Heart left ventricle (tissue), 16 donors: ENCODE data around the gene PTBP3. TPM values are rescaled to one million over a fixed set of nuclear protein-coding genes. Genes with fewer than 3 reads are reported as not detected.
A peak's percentile ranks its signal among the peaks of the same experiment; 100 is the strongest.

ENCODE experiments used
- ATAC-seq, 4 donors: fragments of 200-7000 bp; cut with Tn5 transposase; one replicate each; pipeline ENCODE4 v1.9.1; 2020 to 2022; ENCODE audit warnings: moderate library complexity in 4 of 4, mild to moderate bottlenecking in 3 of 4, moderate number of reproducible peaks in 1 of 4
- DNase-seq, 5 donors: peaks; one replicate each; pipeline ENCODE4 v3.0.0-alpha.2; 2020
- H3K27ac ChIP-seq, 12 donors: fragments of 200-600 bp; sonication (generic) in 4 of 12; one replicate each; pipeline versions ENCODE4 v1.5.0 to v1.8.0; 2016 to 2022; ENCODE audit warnings: mild to moderate bottlenecking in 2 of 12
- H3K27me3 ChIP-seq, 9 donors: fragments of 200-600 bp; sonication (generic) in 2 of 9; one replicate each; pipeline versions ENCODE4 v1.5.1 to v1.8.0; 2016 to 2022; ENCODE audit warnings: mild to moderate bottlenecking in 3 of 9
- H3K36me3 ChIP-seq, 9 donors: fragments of 200-600 bp; sonication (generic) in 2 of 9; one replicate each; pipeline versions ENCODE4 v1.5.0 to v1.8.0; 2018 to 2022; ENCODE audit warnings: mild to moderate bottlenecking in 2 of 9
- H3K4me1 ChIP-seq, 12 donors: fragments of 200-600 bp; sonication (generic) in 4 of 12; one replicate each; pipeline versions ENCODE4 v1.5.0 to v1.8.0; 2016 to 2022; ENCODE audit warnings: mild to moderate bottlenecking in 3 of 12
- H3K4me3 ChIP-seq, 12 donors: fragments of 200-600 bp; sonication (generic) in 4 of 12; one replicate each; pipeline versions ENCODE4 v1.5.0 to v1.8.0; 2017 to 2022; ENCODE audit warnings: mild to moderate bottlenecking in 9 of 12, moderate library complexity in 4 of 12
- H3K9me3 ChIP-seq, 12 donors: fragments of 200-600 bp; sonication (generic) in 4 of 12; one replicate each; pipeline versions ENCODE4 v1.5.0 to v1.8.0; 2016 to 2022; ENCODE audit warnings: mild to moderate bottlenecking in 1 of 12
- POLR2A ChIP-seq, 2 donors: fragments of 450-650 bp; IDR thresholded peaks; one replicate each; pipeline ENCODE4 v1.6.1; 2017; ENCODE audit warnings: antibody characterized with exemption in 2 of 2, mild to moderate bottlenecking in 2 of 2, moderate library complexity in 2 of 2
- WGBS, 4 donors: extraction: QIAGEN DNeasy Blood & Tissue Kit in 2 of 4; methylation state at CpG; one replicate each; pipeline versions ENCODE4 v1.1.5 to v1.1.7; 2013 to 2018; 5-methylcytosine and 5-hydroxymethylcytosine counted together
- intact Hi-C, 10 donors: fragments of 100-400 bp; cut with DNase I; formaldehyde crosslinking; loops; one replicate each; pipeline versions ENCODE4 v1.11.1 to v1.14.2; 2022
- long read RNA-seq, 3 donors: library from polyadenylated mRNA; unstranded; transcript quantifications; one replicate each; pipeline ENCODE4 v2.0.0, GENCODE V29; 2020 to 2021
- polyA plus RNA-seq, 2 donors: library from polyadenylated mRNA; stranded (reverse); fragments of 200-250 nt; gene quantifications; one replicate each; pipeline ENCODE4 v1.2.3, GENCODE V29; 2013
- total RNA-seq, 9 donors: library from RNA; depleted of rRNA in 2 of 9; stranded (reverse); fragments of >200 nt in 2 of 9; fragmentation: NEBNext Ultra II Directional in 3 of 9; extraction: Animal tissue kit (Norgen Biotek cat#: 25700) in 3 of 9; gene quantifications; one replicate each; pipeline versions ENCODE4 v1.1.0 to v1.2.4, GENCODE V29; 2016 to 2023
- TF ChIP-seq, protein P1 (sequence below), 12 donors: fragments of 200-600 bp; sonication (generic) in 4 of 12; IDR thresholded peaks; one replicate each; pipeline versions ENCODE4 v1.5.0 to v1.8.0; 2018 to 2022; ENCODE audit warnings: antibody characterized with exemption in 12 of 12, mild to moderate bottlenecking in 5 of 12
- donor health status: ischemic (EF 13 %, LVEDD 7.1; RV severe dilation, severe dysfunction).
- donor health status: healthy with polysubstance abuse.
- donor health status: DM: no; HTN: yes; CAD: no.
- donor health status: DM: no; HTN: no; CAD: no.
- donor health status: ischemic (EF 25% LVEDD 6.9; RV normal size, moderate dysfunction).
- donor health status: ischemic (EF 25% LVEDD 5.7; RV mildly dilated, moderate dysfunction).
- donor health status: healthy.
- donor health status: DM: yes; HTN: yes; CAD: no.
- donor health status: ischemic (EF 35%, LVEDD 5.7; RV mildly dilated, moderate dysfunction).
- donor health status: nonischemic (EF 11% LVEDD 7.7; RV severe dilation, severe dysfunction).
- donor health status: DM: yes; HTN: yes; CAD: no.
- donor health status: PGD.
- donor health status: ischemic (EF 29% LVEDD 5.4; RV normal size, mild dysfunction).
- donor health status: nonischemic (EF 23%, LVEDD 6.1; RV moderate dilation, normal function).

The PTBP3 gene
- total RNA-seq: 10 to 100 TPM in 7 of 9 donors, 1 to 10 TPM in 2; 9.8 to 49.0 (median 17.7) TPM
- 1 to 10 TPM; 2.8 to 6.7 TPM for polyA plus RNA-seq
- long read RNA-seq, donor 1, partial matches to known transcripts: 0 of 2 reads
- long read RNA-seq, donor 1, other reads (novel, unspliced or antisense): 2 of 2 reads
- long read RNA-seq, donor 2, partial matches to known transcripts: 0 of 4 reads
- long read RNA-seq, donor 2, other reads (novel, unspliced or antisense): 4 of 4 reads
- long read RNA-seq, donor 3, partial matches to known transcripts: 1 of 1 reads
- long read RNA-seq, donor 3, other reads (novel, unspliced or antisense): 0 of 1 reads

DNA sequence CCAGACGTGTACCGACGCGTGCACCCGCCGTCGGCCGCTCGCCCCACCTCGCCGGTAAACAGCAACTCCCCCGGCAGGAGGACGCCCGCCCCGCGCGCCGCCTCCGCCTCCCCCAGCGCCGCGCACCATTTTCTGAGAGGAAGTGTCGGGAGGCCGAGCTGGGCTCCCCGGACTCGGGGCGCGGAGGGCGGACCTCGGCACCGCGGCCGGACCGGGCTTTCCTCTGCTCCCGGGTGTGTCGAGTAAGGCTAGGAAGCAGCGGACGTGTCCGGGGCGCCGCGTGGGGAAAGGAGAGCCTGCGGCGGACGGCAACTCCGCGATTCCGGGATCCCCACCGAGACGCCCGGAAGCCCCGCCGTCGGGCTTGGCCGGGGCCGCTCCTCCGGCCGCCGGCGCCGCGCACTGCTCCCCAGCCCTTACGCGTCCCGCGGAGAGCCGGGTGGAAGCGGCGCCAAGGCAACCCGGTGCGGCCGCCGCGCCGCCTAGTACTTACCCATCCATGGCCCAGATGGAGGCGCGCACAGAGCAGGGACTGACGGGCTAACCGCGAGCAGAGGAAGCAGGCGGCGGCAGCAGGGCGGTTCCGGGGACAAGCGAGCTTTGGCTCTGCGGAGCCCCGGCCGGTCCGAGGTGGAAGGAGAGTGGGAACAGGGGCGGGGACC, at the start of gene PTBP3:
Gene PTBP3, minus strand, starts transcription at position 643 of the 662 bp plus-strand sequence. CDS start 35,754 bp downstream, outside the sequence.
- ATAC-seq: peak; percentile 65 to 79 (median 72)
- intact Hi-C loops: loop anchor here in 9 of 10 donors (1.0 to 10.0 kb wide), 13 partner anchors 46 to 438 kb away; partner anchors contain the start of genes UGCG (in 6 of the 9), SUSD1 (in 2 of the 9), HSDL2 (in 1 of the 9) and INIP (in 1 of the 9)
- Histone ChIP-seq H3K27me3 (no peaks in the 10 kb centered on the region), H3K4me1 (peaks cover 0 to 47% (median 14%) of the 10 kb centered on the region in 12 donors), H3K4me3 (peak within 1 kb of the TSS; percentile 71 to 100 (median 86)), H3K36me3 (no peaks in the 10 kb centered on the region), H3K27ac (peak within 1 kb of the TSS; percentile 92 to 100 (median 98)), H3K9me3 (no peaks in the 10 kb centered on the region)
- peak; percentile 82 to 91 (median 84) for DNase-seq
- TF ChIP-seq, protein P1, sequence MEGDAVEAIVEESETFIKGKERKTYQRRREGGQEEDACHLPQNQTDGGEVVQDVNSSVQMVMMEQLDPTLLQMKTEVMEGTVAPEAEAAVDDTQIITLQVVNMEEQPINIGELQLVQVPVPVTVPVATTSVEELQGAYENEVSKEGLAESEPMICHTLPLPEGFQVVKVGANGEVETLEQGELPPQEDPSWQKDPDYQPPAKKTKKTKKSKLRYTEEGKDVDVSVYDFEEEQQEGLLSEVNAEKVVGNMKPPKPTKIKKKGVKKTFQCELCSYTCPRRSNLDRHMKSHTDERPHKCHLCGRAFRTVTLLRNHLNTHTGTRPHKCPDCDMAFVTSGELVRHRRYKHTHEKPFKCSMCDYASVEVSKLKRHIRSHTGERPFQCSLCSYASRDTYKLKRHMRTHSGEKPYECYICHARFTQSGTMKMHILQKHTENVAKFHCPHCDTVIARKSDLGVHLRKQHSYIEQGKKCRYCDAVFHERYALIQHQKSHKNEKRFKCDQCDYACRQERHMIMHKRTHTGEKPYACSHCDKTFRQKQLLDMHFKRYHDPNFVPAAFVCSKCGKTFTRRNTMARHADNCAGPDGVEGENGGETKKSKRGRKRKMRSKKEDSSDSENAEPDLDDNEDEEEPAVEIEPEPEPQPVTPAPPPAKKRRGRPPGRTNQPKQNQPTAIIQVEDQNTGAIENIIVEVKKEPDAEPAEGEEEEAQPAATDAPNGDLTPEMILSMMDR (IDR thresholded peaks at IDR 0.05): no peak
- peak in 1 of 2 donors; percentile 65 for TF ChIP-seq POLR2A (IDR thresholded peaks at IDR 0.05)
- WGBS, 4 donors: 0 to 1% (median 1%) methylated on average over 42 to 90 of the region's 90 CpGs

- no peak for TF ChIP-seq POLR2A (IDR thresholded peaks at IDR 0.05)
- TF ChIP-seq, protein P1 (IDR thresholded peaks at IDR 0.05): no peak
- no peak for ATAC-seq
These were observed 49.3 kb upstream of the PTBP3 start for GRCh38 chr9:112382501-112383364.

GRCh38 chr9:112382066-112382465, 48.6 kb upstream of the PTBP3 start:
- Histone ChIP-seq H3K9me3 (no peaks in the 10 kb centered on the region), H3K36me3 (peaks cover 0 to 5% (median 0%) of the 10 kb centered on the region in 9 donors), H3K4me3 (peak overlapping the region in 1 of 12 donors; percentile 78), H3K4me1 (peaks cover 0 to 58% (median 42%) of the 10 kb centered on the region in 12 donors), H3K27me3 (no peaks in the 10 kb centered on the region), H3K27ac (peak overlapping the region in 1 of 12 donors; percentile 97)
- intact Hi-C loops: loop anchor here in 1 of 10 donors (5.0 kb wide), 1 partner anchor 50 kb away; the partner anchor contains the start of gene PTBP3
- TF ChIP-seq, protein P1 (IDR thresholded peaks at IDR 0.05): no peak
- no peak for TF ChIP-seq POLR2A (IDR thresholded peaks at IDR 0.05)
- ATAC-seq: no peak
- DNase-seq: no peak
- WGBS, 4 donors: 89 to 100% (median 96%) methylated on average over 7 of the region's 7 CpGs

More at GRCh38 chr9:112382501-112383364, 49.3 kb upstream of the PTBP3 start:
- Histone ChIP-seq H3K27me3 (no peaks in the 10 kb centered on the region), H3K9me3 (no peaks in the 10 kb centered on the region), H3K4me1 (peaks cover 0 to 52% (median 39%) of the 10 kb centered on the region in 12 donors), H3K36me3 (peaks cover 0 to 11% (median 0%) of the 10 kb centered on the region in 9 donors), H3K4me3 (no peak overlapping the region), H3K27ac (peak overlapping the region in 1 of 12 donors; percentile 21)
- WGBS, 4 donors: 66 to 78% (median 74%) methylated on average over 11 of the region's 11 CpGs
- intact Hi-C loops: loop anchor here in 1 of 10 donors (5.0 kb wide), 1 partner anchor 50 kb away; the partner anchor contains the start of gene PTBP3
- no peak for DNase-seq
